Measurements from ENCODE around the gene TBC1D12.

The TBC1D12 gene

GRCh38 chr10:94409021-94409657 lies 6.8 kb downstream of the TBC1D12 start:
- DNase-seq, result no peak

GRCh38 chr10:94411304-94411703 lies 9.0 kb downstream of the TBC1D12 start:
- no peak for DNase-seq

GRCh38 chr10:94412449-94412848 lies 10.1 kb downstream of the TBC1D12 start:
- no peak for DNase-seq

DNA sequence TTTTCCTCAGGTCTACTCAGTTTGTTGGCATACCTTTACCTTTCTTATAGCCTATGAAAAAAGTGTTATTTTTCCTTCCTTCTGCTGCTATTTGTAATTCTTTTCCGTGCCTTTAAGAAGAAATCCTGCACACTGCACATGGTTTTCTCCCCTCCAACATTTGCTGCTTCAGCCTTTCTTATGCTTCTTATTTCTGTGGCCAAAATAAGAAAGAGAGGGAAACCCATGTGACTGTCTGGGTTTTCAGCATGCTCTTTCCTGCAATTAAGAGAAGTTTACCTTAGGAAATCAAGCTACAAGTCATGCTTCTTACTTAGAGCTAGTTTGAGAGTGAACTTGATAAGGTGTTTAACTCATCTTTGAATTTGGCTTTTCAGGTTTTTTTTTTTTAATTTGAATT lies 11.0 kb downstream of the TBC1D12 start:
- no peak for DNase-seq

- no peak for DNase-seq
These were observed 14.6 kb downstream of the TBC1D12 start for GRCh38 chr10:94416896-94417295.

GRCh38 chr10:94417321-94417720 lies 15.0 kb downstream of the TBC1D12 start:
- DNase-seq, result no peak

- DNase-seq, result no peak
These were observed 18.2 kb downstream of the TBC1D12 start for GRCh38 chr10:94420516-94420915.

DNA sequence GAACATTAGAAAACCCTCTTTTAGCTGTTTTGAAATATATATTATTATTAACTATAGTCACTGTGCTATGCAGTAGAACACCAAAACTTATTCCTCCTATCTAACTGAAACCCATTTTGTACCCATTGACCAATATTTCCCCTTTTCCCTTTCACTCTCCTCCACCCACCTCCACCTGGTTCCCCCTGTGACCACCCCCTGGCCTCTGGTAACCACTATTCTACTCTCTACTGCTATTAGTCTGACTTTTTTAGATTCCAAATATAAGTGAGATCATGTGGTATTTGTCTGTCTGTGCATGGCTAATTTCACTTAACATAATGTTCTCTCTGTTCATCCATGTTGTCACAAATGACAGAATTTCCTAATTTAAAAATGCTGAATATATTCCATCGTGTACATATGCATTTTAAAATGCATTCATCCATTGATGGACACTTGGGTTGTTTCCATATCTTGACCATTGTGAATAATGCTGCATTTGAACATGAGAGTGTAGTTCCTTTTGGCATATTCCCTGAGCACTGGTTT lies 18.7 kb downstream of the TBC1D12 start:
- DNase-seq, result no peak

GRCh38 chr10:94423627-94424026 lies 21.3 kb downstream of the TBC1D12 start:
- no peak for DNase-seq

- no peak for DNase-seq
These were observed 22.5 kb downstream of the TBC1D12 start for GRCh38 chr10:94424714-94425337.

- no peak for DNase-seq
These were observed 23.6 kb downstream of the TBC1D12 start for GRCh38 chr10:94425942-94426341.

DNA sequence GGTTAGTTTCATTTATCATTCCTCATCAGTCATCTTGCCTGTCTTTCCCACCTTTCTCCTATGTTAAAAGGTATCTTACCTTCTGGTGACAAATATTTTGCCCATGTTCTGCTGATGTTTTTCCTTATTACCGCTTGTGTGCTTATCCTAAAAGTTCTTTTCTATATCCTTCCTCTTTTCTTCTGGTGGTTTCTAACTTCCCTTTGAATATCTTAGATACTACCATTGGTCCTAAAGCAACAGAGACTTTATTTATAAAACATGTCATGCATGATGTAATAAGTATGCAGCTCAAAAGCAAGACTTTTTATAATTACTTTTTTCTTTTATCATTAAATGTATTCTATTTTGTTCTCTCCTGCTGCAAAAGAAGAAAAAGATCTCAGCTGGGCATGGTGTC lies 24.8 kb downstream of the TBC1D12 start:
- DNase-seq, result no peak

DNA sequence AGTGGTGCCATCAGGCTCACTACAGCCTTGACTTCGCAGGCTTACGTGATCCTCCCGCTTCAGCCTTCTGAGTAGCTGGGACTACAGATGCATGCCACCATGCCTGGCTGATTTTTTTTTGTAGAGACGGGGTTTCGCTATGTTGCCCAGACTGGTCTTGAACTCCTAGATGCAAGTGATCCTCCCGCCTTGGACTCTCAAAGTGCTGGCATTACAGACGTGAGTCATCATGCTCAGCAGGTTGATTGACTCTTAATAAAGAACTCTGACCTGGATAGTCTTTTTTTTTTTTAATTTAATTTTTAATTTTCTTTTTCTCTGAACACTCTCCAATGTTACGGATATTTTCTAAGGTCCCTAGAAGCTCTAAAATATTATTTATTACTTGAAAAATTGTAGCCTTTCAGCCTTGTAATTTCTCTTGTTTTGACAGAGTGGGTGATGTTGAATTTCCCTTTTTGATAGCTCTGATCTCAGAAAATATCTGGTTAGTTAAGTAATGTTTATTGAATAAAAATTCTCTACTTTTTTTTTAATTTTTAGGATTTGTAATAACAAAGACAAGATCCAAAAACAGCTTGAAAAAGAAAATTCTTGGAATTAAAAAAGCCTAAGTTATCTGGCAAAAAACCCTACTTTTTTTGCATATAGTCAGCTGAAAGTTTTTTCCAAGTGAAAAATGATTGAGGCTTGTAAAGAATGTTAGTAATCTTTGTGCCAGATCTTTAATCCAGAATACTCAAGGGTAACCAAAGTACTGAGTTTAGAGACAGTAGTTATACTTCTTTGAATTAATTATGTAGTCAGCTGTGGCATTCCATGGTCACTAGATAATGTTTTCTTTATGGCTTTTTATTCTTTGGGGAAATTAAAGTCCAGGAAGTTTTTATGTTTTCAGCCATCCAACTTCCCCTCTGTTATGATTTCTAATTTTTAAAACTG lies 26.7 kb downstream of the TBC1D12 start:
- no peak for DNase-seq

DNA sequence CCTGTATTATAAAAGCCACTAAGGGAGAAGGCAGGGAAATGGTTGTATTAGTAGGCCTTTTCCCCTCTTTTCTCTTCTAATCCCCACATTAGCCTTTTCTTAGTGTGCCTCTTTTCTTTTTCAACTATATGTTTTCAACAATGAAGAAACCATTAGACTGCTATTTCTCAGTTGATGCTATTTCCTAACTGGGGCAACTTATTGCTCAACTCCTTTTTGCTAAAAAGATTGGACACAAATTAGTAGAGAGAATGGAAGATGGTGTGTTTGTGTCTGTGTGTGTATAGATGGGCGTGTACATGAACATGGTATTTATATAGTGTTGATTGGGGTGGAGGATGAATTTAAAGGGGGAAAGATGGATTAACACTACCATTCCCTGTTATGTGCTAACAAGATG lies 28.4 kb downstream of the TBC1D12 start:
- no peak for DNase-seq

DNA sequence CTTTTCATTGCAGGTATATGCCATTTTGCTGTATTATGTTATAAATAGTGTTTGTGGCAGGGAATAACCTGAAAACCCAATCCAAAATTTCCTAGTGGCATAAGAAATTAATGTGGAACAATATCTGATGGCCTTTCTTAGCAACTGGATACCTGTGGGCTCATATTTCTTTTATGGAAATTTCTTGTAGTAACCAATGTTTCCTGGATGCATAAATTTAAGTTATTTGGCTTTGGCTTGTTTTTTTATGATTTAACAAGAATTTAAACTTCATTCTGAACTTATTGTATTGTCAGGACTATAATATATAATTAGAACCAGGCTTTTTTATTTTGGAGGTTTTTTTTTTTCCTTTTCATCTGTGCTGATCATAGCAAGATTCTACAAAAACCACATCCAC lies 30.1 kb downstream of the TBC1D12 start:
- DNase-seq, result no peak

DNA sequence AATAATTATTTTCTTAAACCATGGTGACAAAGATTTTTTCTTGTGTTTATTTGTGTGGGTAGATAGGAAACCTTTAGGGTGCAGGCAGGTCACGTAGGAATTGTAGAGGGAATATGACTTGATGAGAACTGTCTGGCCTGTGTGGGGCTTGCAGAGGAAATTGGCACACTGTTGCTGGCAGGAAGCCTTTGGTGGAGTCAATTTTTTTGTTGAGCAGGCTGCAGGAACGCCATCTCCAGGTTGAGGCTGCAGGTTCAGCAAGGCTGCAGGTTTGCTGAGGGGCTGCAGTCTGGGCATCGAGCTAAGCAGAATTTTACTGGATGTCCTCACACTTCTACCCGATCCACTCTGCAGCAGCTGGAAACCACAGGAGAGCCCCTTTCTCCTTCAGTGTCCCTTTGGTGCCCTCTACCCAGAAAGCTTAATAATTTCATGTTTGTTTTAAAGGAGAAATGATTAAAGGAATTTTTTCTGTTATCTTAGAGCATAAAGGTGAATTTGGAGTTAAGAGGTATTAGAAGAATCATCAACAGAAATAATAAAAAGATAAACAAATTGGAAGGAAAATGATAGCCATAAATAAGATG lies 37.0 kb downstream of the TBC1D12 start:
- DNase-seq, result no peak

- DNase-seq, result no peak
These were observed 37.8 kb downstream of the TBC1D12 start for GRCh38 chr10:94440096-94440495.

- DNase-seq, result no peak
These were observed 40.7 kb downstream of the TBC1D12 start for GRCh38 chr10:94443047-94443446.

DNA sequence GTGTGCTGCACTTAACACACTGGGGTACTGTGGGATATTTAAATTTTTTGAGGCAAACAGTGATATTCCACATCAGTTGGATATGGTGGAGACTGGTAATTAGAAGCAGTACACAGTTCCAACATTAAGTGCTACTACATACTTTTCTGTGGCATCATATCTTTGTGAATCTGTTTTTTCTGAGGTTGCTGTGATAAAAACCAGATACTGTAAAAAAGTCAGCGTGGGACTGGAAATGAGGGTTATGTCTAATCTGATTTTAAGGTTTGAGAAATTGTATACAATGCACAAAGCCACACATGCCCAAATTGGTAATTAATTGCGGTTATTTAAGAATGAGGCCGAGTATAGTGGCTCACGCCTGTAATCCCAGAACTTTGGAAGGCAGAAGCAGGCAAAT lies 41.2 kb downstream of the TBC1D12 start:
- DNase-seq, result no peak

DNA sequence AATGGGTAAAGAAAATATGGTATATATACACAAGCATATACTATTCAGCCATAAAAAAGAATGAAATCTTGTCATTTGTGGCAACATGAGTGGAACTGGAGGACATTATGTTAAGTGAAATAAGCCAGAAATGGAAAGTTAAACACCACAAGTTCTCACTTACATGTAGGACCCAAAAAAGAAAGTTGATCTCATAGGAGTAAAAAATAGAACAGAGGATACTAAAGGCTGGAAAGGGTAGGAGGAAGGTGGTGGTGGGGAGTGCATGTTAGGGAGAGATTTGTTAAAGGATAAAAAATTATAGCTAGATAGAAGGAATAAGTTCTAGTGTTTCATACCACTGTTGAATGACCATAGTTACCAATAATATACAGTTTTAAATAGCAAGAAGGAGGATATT lies 48.4 kb downstream of the TBC1D12 start:
- no peak for DNase-seq

DNA sequence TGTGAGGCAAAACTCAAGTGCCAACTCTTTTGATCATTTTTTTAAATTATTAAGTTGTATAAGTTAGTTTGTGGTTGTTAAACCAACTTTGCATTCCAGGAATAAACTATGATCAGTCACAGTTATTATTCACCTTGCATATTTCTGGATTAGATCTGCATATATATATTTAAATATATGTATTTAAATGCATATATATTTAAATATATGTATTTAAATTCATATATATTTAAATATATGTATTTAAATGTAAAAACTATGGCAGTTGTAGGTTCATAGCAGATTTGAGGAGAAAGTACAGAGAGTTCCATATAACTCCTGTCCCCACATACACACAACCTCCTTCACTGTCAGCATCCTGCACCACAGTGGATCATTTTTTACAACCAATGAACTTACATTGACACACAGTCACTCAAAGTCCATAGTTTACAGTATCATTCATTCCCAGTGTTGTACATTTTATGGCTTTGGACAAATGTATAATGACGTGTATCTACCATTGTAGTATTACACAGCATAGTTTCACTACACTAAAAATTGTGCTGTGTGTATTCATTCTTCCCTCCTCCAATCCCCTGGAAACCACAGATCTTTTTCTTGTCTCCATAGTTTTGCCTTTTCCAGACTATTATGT lies 49.7 kb downstream of the TBC1D12 start:
- DNase-seq, result no peak

DNA sequence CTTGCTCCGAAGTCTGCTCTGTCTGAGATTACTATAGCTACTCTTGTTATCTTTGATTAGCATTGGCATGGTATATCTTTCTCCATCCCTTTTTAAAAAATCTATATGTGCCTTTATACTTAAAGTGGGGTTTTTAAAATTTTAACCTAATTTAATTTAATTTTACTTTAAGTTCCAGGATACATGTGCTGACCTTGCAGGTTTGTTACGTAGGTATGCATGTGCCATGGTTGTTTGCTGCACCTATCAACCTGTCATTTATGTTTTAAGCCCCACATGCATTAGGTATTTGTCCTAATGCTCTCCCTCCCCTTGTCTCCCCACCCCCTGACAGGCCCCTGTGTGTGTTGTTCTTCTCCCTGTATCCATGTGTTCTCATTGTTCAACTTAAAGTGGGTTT lies 54.6 kb downstream of the TBC1D12 start:
- DNase-seq, result no peak

DNA sequence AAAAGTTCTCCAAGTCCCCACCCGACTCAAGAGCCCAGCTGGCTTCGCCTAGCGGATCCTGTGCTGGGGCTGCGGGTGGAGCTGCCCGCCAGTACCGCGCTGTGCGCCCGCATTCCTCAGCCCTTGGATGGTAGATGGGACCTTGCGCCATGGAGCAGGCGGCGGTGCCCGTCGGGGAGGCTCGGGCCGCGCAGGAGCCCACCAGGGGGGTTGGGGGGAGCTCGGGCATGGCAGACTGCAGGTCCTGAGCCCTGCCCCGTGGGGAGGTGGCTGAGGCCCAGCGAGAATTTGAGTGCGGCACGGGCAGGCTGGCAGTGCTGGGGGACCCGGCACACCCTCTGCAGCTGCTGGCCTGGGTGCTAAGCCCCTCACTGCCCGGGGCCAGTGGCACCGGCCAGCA lies 57.0 kb downstream of the TBC1D12 start:
- no peak for DNase-seq

Data from NCI-H1694 (cell line).